RWPE1 (cell line): ENCODE measurements around the gene TMEM126A.
"Not testable (repeated sequence)": the region's sequence is repeated elsewhere in the genome, so short reads cannot be mapped to it uniquely, and the experiment has no call there.

ENCODE experiments used
- CTCF ChIA-PET: fragments of 350-600 bp; sonication (Branson Sonifier 250); formaldehyde crosslinking; extraction: SDS; loops from one replicate; lab custom pipeline; 2021; lab: Yijun Ruan, JAX
- POLR2A ChIA-PET: fragments of 400-600 bp; formaldehyde crosslinking; extraction: SDS; loops from one replicate; lab custom pipeline; 2020; ENCODE audit warnings: antibody characterized with exemption; ENCODE audit not compliant: low non-redundant PET; lab: Yijun Ruan, JAX
- DNase-seq: peaks from one replicate; pipeline ENCODE4 v3.0.0; 2012; ENCODE audit warnings: low spot score
- H3K27ac ChIP-seq: fragments of 450-650 bp; 2 replicates; pipeline ENCODE4 v1.5.1; 2017
- CTCF ChIP-seq: fragments of 450-650 bp; conservative IDR thresholded peaks from 2 replicates; pipeline ENCODE4 v1.5.1; 2017; ENCODE audit warnings: low read depth, mild to moderate bottlenecking

Gene TMEM126A

GRCh38 chr11:85665733-85666132 is 18.0 kb downstream of the TMEM126A start:
- ChIA-PET CTCF (no interaction called here), POLR2A (no interaction called here)
- no peak for DNase-seq
- no peak for TF ChIP-seq CTCF
- no peak overlapping the region for H3K27ac ChIP-seq

- ChIA-PET POLR2A (no interaction called here), CTCF (no interaction called here)
- no peak for TF ChIP-seq CTCF
- no peak overlapping the region for H3K27ac ChIP-seq
- DNase-seq = no peak
Measured at GRCh38 chr11:85666687-85667086, 18.9 kb downstream of the TMEM126A start.

- DNase-seq = no peak
- ChIA-PET POLR2A (no interaction called here), CTCF (interaction anchor here (0.6 kb wide), 1 partner anchor 1087 kb away, joined by 3 read pairs; no protein-coding TSS in a partner anchor)
- H3K27ac ChIP-seq = no peak overlapping the region
- TF ChIP-seq CTCF = no peak
Measured at GRCh38 chr11:85668157-85668556, 20.4 kb downstream of the TMEM126A start.

GRCh38 chr11:85670949-85671663 is 23.3 kb downstream of the TMEM126A start:
- DNase-seq, H3K27ac ChIP-seq, CTCF ChIA-PET, POLR2A ChIA-PET: not testable (repeated sequence)

GRCh38 chr11:85672105-85672902 is 24.5 kb downstream of the TMEM126A start:
- ChIA-PET POLR2A (no interaction called here), CTCF (no interaction called here)
- H3K27ac ChIP-seq = no peak overlapping the region
- no peak for TF ChIP-seq CTCF
- DNase-seq = no peak

GRCh38 chr11:85673393-85673792 is 25.6 kb downstream of the TMEM126A start:
- CTCF ChIA-PET = no interaction called here
- DNase-seq = no peak
- POLR2A ChIA-PET = no interaction called here
- no peak overlapping the region for H3K27ac ChIP-seq
- no peak for TF ChIP-seq CTCF

GRCh38 chr11:85679576-85679975 is 31.8 kb downstream of the TMEM126A start:
- TF ChIP-seq CTCF = no peak
- ChIA-PET CTCF (no interaction called here), POLR2A (no interaction called here)
- no peak for DNase-seq
- no peak overlapping the region for H3K27ac ChIP-seq
